Peyer's patch (tissue), 4 donors: Measurements from ENCODE around the gene TLK1.

Source experiments
- CTCF ChIP-seq, 6 experiments: fragments of 450-650 bp in 4 of 6; fragments of 200-600 bp in 2 of 6; sonication (generic) in 1 of 6; IDR thresholded peaks; one replicate each; pipeline ENCODE4 v1.5.1; 2017 to 2019; ENCODE audit warnings: antibody characterized with exemption in 6 of 6, mild to moderate bottlenecking in 3 of 6, moderate library complexity in 1 of 6
- POLR2A ChIP-seq, 2 donors: fragments of 450-650 bp; IDR thresholded peaks; one replicate each; pipeline ENCODE4 v1.5.1; 2017; ENCODE audit warnings: antibody characterized with exemption in 2 of 2, mild to moderate bottlenecking in 2 of 2, moderate library complexity in 2 of 2

GRCh38 chr2:171066110-171066509 is 94.6 kb downstream of the TLK1 start:
- no peak for TF ChIP-seq POLR2A (IDR thresholded peaks at IDR 0.05)
- TF ChIP-seq CTCF (IDR thresholded peaks at IDR 0.05): no peak
